HG03457 (cell line): Measurements from ENCODE around the gene AQP2.

Experiments
- ATAC-seq: cut with Tn5 transposase; IDR thresholded peaks from one replicate; pipeline ENCODE4 v1.9.1; 2021; ENCODE audit warnings: moderate number of reproducible peaks; ENCODE audit not compliant: unreplicated experiment

AQP2 gene

GRCh38 chr12:49939707-49940106 lies 10.8 kb upstream of the AQP2 start:
- ATAC-seq = no peak

GRCh38 chr12:49941556-49942511 lies 8.7 kb upstream of the AQP2 start:
- ATAC-seq = no peak

DNA sequence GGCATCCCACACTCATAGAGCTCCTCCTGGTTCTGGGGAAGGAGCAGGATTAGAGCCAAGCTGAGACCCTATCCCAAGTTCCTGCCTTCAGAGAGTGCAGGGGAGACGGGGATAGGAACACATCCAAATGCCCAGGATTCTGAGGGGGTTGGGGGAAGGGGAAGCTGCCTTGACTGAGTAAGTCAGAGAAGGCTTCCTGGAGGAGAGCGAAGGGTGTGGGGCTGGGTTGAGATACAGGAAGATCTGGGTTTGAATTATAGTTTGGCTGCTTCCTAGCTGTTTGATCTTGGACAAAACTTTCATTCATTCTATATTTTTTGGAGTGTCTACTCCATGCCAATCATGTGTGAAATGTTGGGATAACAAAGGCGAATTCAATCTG lies 8.0 kb upstream of the AQP2 start:
- ATAC-seq = no peak

- ATAC-seq = no peak
Observed at GRCh38 chr12:49942921-49943624, 7.5 kb upstream of the AQP2 start.

- ATAC-seq = no peak
Observed at GRCh38 chr12:49943625-49943960, 6.9 kb upstream of the AQP2 start.

DNA sequence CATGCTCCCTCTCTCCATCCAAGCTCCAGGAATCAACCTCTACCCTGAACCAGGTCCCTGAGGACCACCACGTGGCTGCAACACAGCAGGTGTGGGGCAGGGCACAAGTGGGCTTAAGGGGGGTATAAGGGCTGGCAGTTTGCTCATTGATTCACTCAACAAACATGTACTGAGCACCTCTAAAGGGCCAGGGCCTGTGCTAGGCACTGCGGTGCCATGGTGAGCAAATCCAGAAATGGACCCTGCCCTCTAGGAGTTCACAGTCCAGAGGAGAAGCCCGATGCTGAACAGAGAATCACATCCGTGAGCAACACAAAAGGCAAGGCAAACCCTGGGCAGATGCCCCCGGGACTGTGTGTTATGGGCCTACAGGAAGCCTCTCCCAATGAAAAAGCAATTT lies 6.5 kb upstream of the AQP2 start:
- ATAC-seq = no peak

- ATAC-seq = no peak
Observed at GRCh38 chr12:49944718-49945117, 5.8 kb upstream of the AQP2 start.

DNA sequence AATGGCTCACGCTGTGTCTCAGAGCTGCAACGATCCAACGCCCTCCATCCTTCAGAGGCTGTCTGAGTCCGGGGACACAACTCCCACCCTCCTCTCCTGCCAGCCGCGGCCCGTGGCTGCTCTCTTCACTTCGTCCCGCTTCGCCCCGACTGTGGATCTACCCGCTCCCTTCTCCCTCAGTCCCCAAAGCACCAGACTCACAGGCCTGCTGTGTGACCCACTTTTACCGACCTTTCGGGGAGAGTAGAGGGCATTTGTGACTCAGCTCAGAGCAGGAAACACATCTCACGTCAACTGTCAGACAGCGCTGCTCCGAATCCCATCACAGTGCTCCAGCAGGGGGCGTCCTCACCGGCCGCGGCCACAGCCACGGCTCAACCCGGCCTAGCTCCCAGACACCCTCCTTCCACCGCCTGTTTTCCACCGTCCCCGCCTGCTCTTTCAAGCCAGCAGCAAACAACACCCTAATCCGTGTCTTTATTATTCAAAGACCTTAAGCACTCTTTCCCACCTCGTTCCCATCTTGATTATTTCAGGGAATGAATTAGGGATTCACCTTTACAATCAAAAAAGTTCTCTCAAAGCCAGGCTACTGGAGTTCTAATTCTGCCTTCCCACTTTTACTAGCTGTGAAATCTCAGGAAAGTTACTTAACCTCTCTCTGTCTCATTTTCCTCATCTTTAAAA lies 5.0 kb upstream of the AQP2 start:
- no peak for ATAC-seq

DNA sequence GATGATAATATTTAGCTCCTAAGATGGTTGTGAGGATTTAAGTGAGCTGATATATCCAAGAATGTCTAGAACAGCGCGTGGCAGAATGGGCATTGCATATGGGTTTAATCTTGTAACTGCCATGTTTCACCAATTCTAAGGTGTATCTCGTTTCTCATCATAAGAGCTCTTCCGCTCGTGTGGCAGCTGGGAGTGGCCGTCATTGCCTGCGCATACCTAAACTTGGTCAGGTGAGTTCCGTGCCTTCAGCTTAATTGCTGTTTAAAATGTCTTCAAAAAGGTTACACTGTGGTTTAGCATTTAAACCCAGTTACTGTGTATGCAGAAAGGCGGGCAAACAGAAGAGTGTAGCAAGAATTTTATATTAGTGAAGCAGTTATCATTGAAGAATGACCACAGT lies 4.5 kb upstream of the AQP2 start:
- no peak for ATAC-seq

GRCh38 chr12:49946497-49946896 lies 4.0 kb upstream of the AQP2 start:
- ATAC-seq = no peak

GRCh38 chr12:49947593-49948226 lies 2.8 kb upstream of the AQP2 start:
- no peak for ATAC-seq

GRCh38 chr12:49948866-49949845 lies 1.4 kb upstream of the AQP2 start:
- no peak for ATAC-seq

DNA sequence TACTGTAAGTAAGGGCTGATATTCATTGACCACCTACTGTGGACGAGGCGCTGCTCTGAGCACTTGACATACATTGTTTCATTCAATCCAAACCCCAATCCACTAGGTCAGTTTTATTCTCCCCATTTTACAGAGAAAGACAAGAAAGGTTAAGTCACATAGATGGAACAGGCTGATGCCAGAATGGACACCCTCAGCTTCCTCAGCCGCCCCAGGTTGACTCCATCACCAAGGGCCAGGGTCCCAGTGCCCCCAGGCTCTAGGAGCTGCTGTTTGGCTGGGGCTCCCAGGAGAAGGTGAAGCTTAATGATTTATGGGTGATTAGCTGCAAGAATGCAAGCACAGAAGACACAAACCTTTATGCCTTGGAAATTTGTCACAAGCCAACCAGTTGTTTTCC lies 671 bp upstream of the AQP2 start:
- no peak for ATAC-seq

DNA sequence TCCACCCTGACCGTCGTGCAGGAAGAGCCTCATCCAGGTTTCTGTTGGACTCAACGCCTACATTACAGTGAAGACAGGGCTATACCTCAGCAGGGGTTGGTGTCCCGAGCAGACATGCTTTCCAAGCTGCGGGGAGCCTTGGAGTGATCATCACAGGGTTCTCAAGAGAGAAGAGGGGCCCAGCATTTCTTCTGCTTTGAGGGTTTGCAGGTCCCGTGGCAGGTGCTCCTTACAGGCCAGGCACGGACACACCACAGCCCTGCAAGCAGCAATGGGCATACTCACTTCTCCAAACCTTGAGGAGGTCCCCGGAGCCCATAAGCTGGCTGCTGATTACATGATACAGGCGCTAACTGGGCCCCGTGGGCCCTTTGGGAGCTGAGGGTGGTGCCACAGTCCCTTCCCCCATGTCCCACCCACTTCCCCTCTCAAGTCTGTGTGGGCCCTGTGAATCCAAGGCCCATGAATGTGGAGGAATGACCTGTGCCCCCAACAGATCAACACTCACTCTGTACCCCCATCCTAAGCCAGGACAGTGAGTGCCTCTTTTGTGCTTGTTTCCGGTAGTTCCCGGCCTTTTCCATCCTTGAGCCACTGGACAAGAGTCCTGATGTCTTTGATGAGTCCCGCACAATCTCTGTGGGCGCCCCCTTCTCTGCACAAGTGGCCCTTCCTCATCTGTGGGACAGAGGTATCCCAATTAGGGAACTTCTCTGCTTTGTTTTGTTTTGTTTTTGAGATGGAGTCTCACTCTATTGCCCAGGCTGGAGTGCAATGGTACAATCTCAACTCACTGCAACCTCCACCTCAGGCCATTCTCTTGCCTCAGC lies 1.1 kb downstream of the AQP2 start:
- ATAC-seq = no peak

- no peak for ATAC-seq
Observed at GRCh38 chr12:49952391-49953055, 2.0 kb downstream of the AQP2 start.

DNA sequence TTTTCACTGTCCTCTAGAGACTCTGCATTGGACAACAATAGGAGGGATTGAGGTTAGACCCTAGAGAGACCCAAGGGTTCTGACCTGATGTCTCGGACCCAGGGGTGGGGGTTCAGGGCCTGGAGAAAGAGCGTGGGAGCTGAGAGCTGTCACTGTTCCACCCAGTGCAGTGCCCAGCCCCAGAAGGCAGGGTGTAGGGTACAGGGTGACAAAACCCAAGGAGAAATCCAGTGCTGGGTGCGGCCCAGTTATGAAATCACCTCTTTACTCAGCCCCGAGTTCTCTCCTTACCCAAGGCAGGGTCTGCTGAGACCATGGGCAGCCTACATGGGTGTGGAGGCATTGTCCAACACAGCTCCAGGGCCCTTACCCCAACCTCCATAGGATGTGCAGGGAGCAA lies 2.6 kb downstream of the AQP2 start:
- no peak for ATAC-seq

- no peak for ATAC-seq
Observed at GRCh38 chr12:49953961-49954846, 3.7 kb downstream of the AQP2 start.
